PC-3 (cell line): ENCODE results near the gene FUT2. TPM values are rescaled to one million over a fixed set of nuclear protein-coding genes. Genes with fewer than 3 reads are reported as not detected.

ENCODE experiments used
- ATAC-seq: fragments of 200-7000 bp; cut with Tn5 transposase; 2 replicates; pipeline ENCODE4 v1.9.1; 2020; ENCODE audit warnings: mild to moderate bottlenecking, moderate library complexity
- BruUV-seq: library from RNA; stranded (reverse); fragments of 400-500 nt; replicated peaks from 2 replicates; lab custom pipeline; 2021; lab: Mats Ljungman, UMichigan
- CTCF ChIA-PET: fragments of 300-600 bp; sonication (Branson Sonifier 250); formaldehyde crosslinking; loops from one replicate; lab custom pipeline; 2022; ENCODE audit warnings: antibody characterized with exemption; lab: Charles Lee
- POLR2A ChIA-PET: fragments of 300-600 bp; sonication (Branson Sonifier 250); formaldehyde crosslinking; loops from one replicate; lab custom pipeline; 2022; ENCODE audit warnings: antibody characterized with exemption; ENCODE audit not compliant: unreplicated experiment; lab: Charles Lee
- DNase-seq: peaks from one replicate; pipeline ENCODE4 v3.0.0-alpha.2; 2015
- H2AFZ ChIP-seq: fragments of 300-600 bp; sonication (generic); 2 replicates; pipeline ENCODE4 v1.6.0; 2016; ENCODE audit warnings: antibody characterized with exemption, low read length
- H3F3A ChIP-seq: fragments of 300-600 bp; sonication (generic); one replicate; pipeline ENCODE4 v1.6.0; 2017; ENCODE audit warnings: antibody characterized with exemption, low read length, control low read depth, mild to moderate bottlenecking; ENCODE audit not compliant: unreplicated experiment
- H3K27ac ChIP-seq: fragments of 300-600 bp; sonication (generic); 2 replicates; pipeline ENCODE4 v1.5.1; 2016; ENCODE audit warnings: mild to moderate bottlenecking, low read length
- H3K27me3 ChIP-seq: fragments of 300-600 bp; sonication (generic); 2 replicates; pipeline ENCODE4 v1.6.1; 2016; ENCODE audit warnings: low read length, mixed read lengths
- H3K36me3 ChIP-seq: fragments of 300-600 bp; sonication (generic); 2 replicates; pipeline ENCODE4 v1.6.1; 2016; ENCODE audit warnings: low read depth, mixed run types, low read length, mixed read lengths
- H3K4me1 ChIP-seq: fragments of 300-600 bp; sonication (generic); 2 replicates; pipeline ENCODE4 v1.5.1; 2016; ENCODE audit warnings: low read length; ENCODE audit not compliant: insufficient read depth
- H3K4me2 ChIP-seq: fragments of 300-600 bp; sonication (generic); 2 replicates; pipeline ENCODE4 v1.6.0; 2016; ENCODE audit warnings: low read length
- H3K4me3 ChIP-seq: fragments of 300-600 bp; sonication (generic); 2 replicates; pipeline ENCODE4 v1.5.1; 2016; ENCODE audit warnings: mild to moderate bottlenecking, low read length, mixed read lengths
- H3K79me2 ChIP-seq: fragments of 300-600 bp; sonication (generic); 2 replicates; pipeline ENCODE4 v1.6.1; 2017; ENCODE audit warnings: low read length, mixed read lengths
- H3K9ac ChIP-seq: fragments of 300-600 bp; sonication (generic); 2 replicates; pipeline ENCODE4 v1.6.0; 2016; ENCODE audit warnings: mild to moderate bottlenecking, low read length
- H3K9me2 ChIP-seq: fragments of 300-600 bp; sonication (generic); replicated peaks from 2 replicates; pipeline ENCODE4 v1.6.1; 2016; ENCODE audit warnings: mixed run types, low read length, mixed read lengths
- H3K9me3 ChIP-seq: fragments of 300-600 bp; sonication (generic); 2 replicates; pipeline ENCODE4 v1.6.1; 2016; ENCODE audit warnings: low read length, mixed read lengths
- H4K20me1 ChIP-seq: fragments of 300-600 bp; sonication (generic); 2 replicates; pipeline ENCODE4 v1.6.1; 2016; ENCODE audit warnings: low read length, mixed read lengths
- CTCF ChIP-seq: fragments of 300-600 bp; sonication (generic); conservative IDR thresholded peaks from 2 replicates; pipeline ENCODE4 v1.5.1; 2017; ENCODE audit warnings: antibody characterized with exemption, low read depth, mild to moderate bottlenecking, low read length
- EZH2 ChIP-seq: fragments of 300-600 bp; sonication (generic); IDR thresholded peaks from one replicate; pipeline ENCODE4 v1.6.1; 2017; ENCODE audit warnings: antibody characterized with exemption, mild to moderate bottlenecking, low read length; ENCODE audit not compliant: unreplicated experiment
- EZH2phosphoT487 ChIP-seq: fragments of 300-600 bp; sonication (generic); IDR thresholded peaks from 2 replicates; pipeline ENCODE4 v1.6.1; 2018; ENCODE audit warnings: mild to moderate bottlenecking, antibody characterized with exemption, low read length, borderline replicate concordance
- intact Hi-C: fragments of 100-400 bp; cut with micrococcal nuclease; formaldehyde crosslinking; loops from 2 replicates; pipeline ENCODE4 v1.9.0; 2023
- total RNA-seq: library from RNA; depleted of rRNA; stranded (reverse); fragments of >200 nt; gene quantifications from 2 replicates; pipeline ENCODE4 v1.2.3, GENCODE V29; 2014

FUT2 gene
- total RNA-seq, 1 experiment from 2014 or later: 0.69 TPM

- ATAC-seq (peak; percentile 68), DNase-seq (peak; percentile 61)
- BruUV-seq: no TSS peak
- H3K4me2 ChIP-seq: no peak overlapping the region
- no peaks in the 10 kb centered on the region for H3K9me3 ChIP-seq
- ChIA-PET CTCF (no interaction called here), POLR2A (no interaction called here)
- no peak for TF ChIP-seq EZH2
- no peak for TF ChIP-seq CTCF
- TF ChIP-seq EZH2phosphoT487: no peak
- H3K4me1 ChIP-seq: peaks cover 11% of the 10 kb centered on the region; the same call in 1 of the 2 replicates
- no peak overlapping the region for H2AFZ ChIP-seq
- H3K9ac ChIP-seq: no peak overlapping the region
- intact Hi-C loops: no loop called here
- no peaks in the 10 kb centered on the region for H3F3A ChIP-seq
- no peak overlapping the region for H3K4me3 ChIP-seq
- H3K27me3 ChIP-seq: no peaks in the 10 kb centered on the region
- H3K79me2 ChIP-seq: no peaks in the 10 kb centered on the region
- no peaks in the 10 kb centered on the region for H3K9me2 ChIP-seq
- H3K27ac ChIP-seq: no peak overlapping the region
- H3K36me3 ChIP-seq: no peaks in the 10 kb centered on the region
- no peaks in the 10 kb centered on the region for H4K20me1 ChIP-seq
Measured at GRCh38 chr19:48698046-48698445, 2.3 kb downstream of the FUT2 start.

DNA sequence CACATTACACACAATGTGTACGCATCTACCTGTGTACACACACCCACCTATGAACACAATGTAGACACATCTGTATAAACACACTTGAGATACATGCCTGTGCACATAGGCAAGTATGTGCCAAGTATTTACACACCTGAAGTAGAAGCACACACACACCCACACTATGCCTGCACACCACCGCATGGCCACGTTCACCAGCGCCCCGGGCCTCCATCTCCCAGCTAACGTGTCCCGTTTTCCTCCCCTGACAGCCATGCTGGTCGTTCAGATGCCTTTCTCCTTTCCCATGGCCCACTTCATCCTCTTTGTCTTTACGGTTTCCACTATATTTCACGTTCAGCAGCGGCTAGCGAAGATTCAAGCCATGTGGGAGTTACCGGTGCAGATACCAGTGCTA is 6.9 kb downstream of the FUT2 start:
- no peak for TF ChIP-seq EZH2phosphoT487
- TF ChIP-seq CTCF: no peak
- no peak for TF ChIP-seq EZH2
- H3K9ac ChIP-seq: no peak overlapping the region
- peaks cover 11% of the 10 kb centered on the region; the same call in 1 of the 2 replicates for H3K4me1 ChIP-seq
- H3K9me3 ChIP-seq: no peaks in the 10 kb centered on the region
- H3K36me3 ChIP-seq: no peaks in the 10 kb centered on the region
- intact Hi-C loops: no loop called here
- POLR2A ChIA-PET: no interaction called here
- no peak overlapping the region for H3K27ac ChIP-seq
- no peak overlapping the region for H3K4me2 ChIP-seq
- DNase-seq (no peak), ATAC-seq (no peak)
- no peaks in the 10 kb centered on the region for H3K79me2 ChIP-seq
- H2AFZ ChIP-seq: no peak overlapping the region
- no peaks in the 10 kb centered on the region for H3K27me3 ChIP-seq
- no peaks in the 10 kb centered on the region for H3K9me2 ChIP-seq
- CTCF ChIA-PET: no interaction called here
- no TSS peak for BruUV-seq
- no peaks in the 10 kb centered on the region for H4K20me1 ChIP-seq
- no peak overlapping the region for H3K4me3 ChIP-seq
- H3F3A ChIP-seq: no peaks in the 10 kb centered on the region

GRCh38 chr19:48703316-48703715 is 7.5 kb downstream of the FUT2 start:
- Histone ChIP-seq H3K27me3 (no peaks in the 10 kb centered on the region), H3F3A (no peaks in the 10 kb centered on the region), H3K9me3 (no peaks in the 10 kb centered on the region), H3K79me2 (no peaks in the 10 kb centered on the region), H3K4me3 (no peak overlapping the region), H3K9ac (no peak overlapping the region), H3K4me2 (no peak overlapping the region), H4K20me1 (no peaks in the 10 kb centered on the region), H2AFZ (no peak overlapping the region), H3K9me2 (no peaks in the 10 kb centered on the region), H3K36me3 (no peaks in the 10 kb centered on the region), H3K27ac (no peak overlapping the region), H3K4me1 (peaks cover 7% of the 10 kb centered on the region; the same call in 1 of the 2 replicates)
- no peak for DNase-seq
- POLR2A ChIA-PET: no interaction called here
- no peak for TF ChIP-seq EZH2phosphoT487
- TF ChIP-seq EZH2: no peak
- TF ChIP-seq CTCF: no peak
- CTCF ChIA-PET: no interaction called here
- BruUV-seq: no TSS peak
- intact Hi-C loops: no loop called here
- ATAC-seq: no peak
